Esophagus (tissue), 2 donors: Measurements from ENCODE around the gene TEX12. TPM values are rescaled to one million over a fixed set of nuclear protein-coding genes. Genes with fewer than 3 reads are reported as not detected.
"Not testable (repeated sequence)": the region's sequence is repeated elsewhere in the genome, so short reads cannot be mapped to it uniquely, and the experiment has no call there.

Experiments
- H3K27ac ChIP-seq, 2 donors: one replicate each; pipeline ENCODE4 v1.5.1; 2013; ENCODE audit warnings: low read depth in 2 of 2, mild to moderate bottlenecking in 2 of 2, inconsistent platforms in 1 of 2, low read length in 1 of 2, moderate library complexity in 1 of 2
- H3K27me3 ChIP-seq, 2 donors: one replicate each; pipeline ENCODE4 v1.6.1; 2013; ENCODE audit warnings: low read length in 2 of 2, control low read depth in 1 of 2, mild to moderate bottlenecking in 1 of 2; ENCODE audit not compliant: insufficient read depth in 2 of 2, control insufficient read depth in 1 of 2
- H3K36me3 ChIP-seq, 2 donors: one replicate each; pipeline ENCODE4 v1.6.1; 2013; ENCODE audit warnings: low read length in 1 of 2; ENCODE audit not compliant: control insufficient read depth in 2 of 2, insufficient read depth in 2 of 2
- H3K4me1 ChIP-seq, 2 donors: one replicate each; pipeline ENCODE4 v1.6.1; 2013; ENCODE audit warnings: low read length in 1 of 2; ENCODE audit not compliant: control insufficient read depth in 2 of 2, insufficient read depth in 2 of 2
- H3K4me3 ChIP-seq, 2 donors: one replicate each; pipeline ENCODE4 v1.5.1; 2013; ENCODE audit warnings: low read length in 2 of 2, mild to moderate bottlenecking in 2 of 2, low read depth in 1 of 2, moderate library complexity in 1 of 2
- H3K9me3 ChIP-seq, 2 donors: one replicate each; pipeline ENCODE4 v1.6.1; 2013; ENCODE audit warnings: mild to moderate bottlenecking in 2 of 2, low read depth in 1 of 2, low read length in 1 of 2, moderate library complexity in 1 of 2; ENCODE audit not compliant: control insufficient read depth in 2 of 2, insufficient read depth in 1 of 2
- WGBS, 2 donors: extraction: QIAGEN DNeasy Blood & Tissue Kit; methylation state at CpG; one replicate each; pipeline ENCODE4 v1.1.7; 2013; 5-methylcytosine and 5-hydroxymethylcytosine counted together
- polyA plus RNA-seq, 2 donors: library from polyadenylated mRNA; stranded (reverse); fragments of 200-250 nt; gene quantifications; one replicate each; pipeline ENCODE4 v1.2.3, GENCODE V29; 2013
- donor health status: healthy with polysubstance abuse.
- donor health status: Bipolar disorder and iron deficiency.

The TEX12 gene
- polyA plus RNA-seq, 2 donors = 0.11 to 0.12 TPM

GRCh38 chr11:112143597-112143996 is 23.6 kb upstream of the TEX12 start:
- H3K27me3 ChIP-seq = no peaks in the 10 kb centered on the region
- H3K4me3 ChIP-seq = no peak overlapping the region
- peaks cover 0 to 2% of the 10 kb centered on the region in 2 donors for H3K9me3 ChIP-seq
- no peaks in the 10 kb centered on the region for H3K36me3 ChIP-seq
- 90 to 92% methylated on average over 3 of the region's 3 CpGs for WGBS, 2 donors
- no peak overlapping the region for H3K27ac ChIP-seq
- H3K4me1 ChIP-seq = no peaks in the 10 kb centered on the region

DNA sequence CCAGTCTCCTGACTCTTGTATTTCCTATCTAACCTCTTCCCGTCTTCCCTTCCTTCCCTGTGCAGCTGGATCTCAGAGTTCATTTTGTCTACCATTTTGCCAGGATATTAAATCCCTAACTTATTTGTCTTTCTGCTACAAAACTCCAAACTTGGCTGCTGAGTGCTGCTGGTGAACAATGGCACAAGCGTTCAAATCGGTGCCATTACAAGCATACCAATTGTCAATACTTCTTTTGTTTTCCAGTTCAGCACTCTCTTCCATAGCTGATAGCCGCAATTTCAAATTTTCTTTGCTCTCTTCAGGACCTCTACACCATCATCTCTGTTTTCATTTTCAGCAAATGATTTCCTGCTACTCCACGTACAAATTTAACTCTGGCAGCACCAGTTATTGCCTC is 16.7 kb upstream of the TEX12 start:
- H3K36me3 ChIP-seq = peaks cover 2 to 3% of the 10 kb centered on the region in 2 donors
- no peak overlapping the region for H3K4me3 ChIP-seq
- H3K27ac ChIP-seq = no peak overlapping the region
- H3K9me3 ChIP-seq = no peaks in the 10 kb centered on the region
- WGBS, 2 donors = 79 to 85% methylated on average over 5 of the region's 5 CpGs
- H3K4me1 ChIP-seq = no peaks in the 10 kb centered on the region
- H3K27me3 ChIP-seq = no peaks in the 10 kb centered on the region

DNA sequence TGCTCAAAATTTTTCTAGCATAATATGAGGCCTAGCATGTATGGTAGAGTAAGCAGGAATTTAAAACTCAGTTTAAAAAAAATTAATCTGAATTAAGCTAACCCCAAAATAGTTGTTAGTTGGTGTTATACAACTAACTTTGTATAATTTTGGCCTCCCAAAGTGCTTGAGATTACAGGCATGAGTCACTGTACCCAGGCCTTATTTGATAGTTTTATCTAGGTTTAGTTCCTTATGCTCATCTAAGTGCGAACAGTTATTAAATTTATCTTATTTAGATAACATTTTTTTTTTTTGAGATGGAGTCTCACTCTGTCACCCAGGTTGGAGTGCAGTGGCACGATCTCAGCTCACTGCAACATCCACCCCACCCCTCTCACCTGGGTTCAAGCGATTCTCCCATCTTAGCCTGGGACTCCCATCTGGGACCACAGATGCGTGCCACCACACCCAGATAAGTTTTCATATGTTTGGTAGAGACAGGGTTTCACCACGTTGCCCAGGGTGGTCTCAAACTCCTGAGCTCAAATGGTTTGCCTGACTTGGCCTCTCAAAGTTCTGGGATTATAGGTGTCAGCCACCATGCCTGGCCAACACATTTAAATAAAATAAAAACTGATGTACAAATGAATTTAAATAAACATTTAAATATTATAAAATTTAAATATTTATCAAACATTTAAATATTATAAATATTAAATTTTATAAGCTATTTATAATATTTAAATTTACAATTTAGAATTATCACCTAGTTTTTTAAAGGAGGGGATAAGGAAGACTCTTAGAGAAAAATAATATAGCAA is 10.8 kb upstream of the TEX12 start:
- no peak overlapping the region for H3K27ac ChIP-seq
- 84 to 88% methylated on average over 5 of the region's 5 CpGs for WGBS, 2 donors

DNA sequence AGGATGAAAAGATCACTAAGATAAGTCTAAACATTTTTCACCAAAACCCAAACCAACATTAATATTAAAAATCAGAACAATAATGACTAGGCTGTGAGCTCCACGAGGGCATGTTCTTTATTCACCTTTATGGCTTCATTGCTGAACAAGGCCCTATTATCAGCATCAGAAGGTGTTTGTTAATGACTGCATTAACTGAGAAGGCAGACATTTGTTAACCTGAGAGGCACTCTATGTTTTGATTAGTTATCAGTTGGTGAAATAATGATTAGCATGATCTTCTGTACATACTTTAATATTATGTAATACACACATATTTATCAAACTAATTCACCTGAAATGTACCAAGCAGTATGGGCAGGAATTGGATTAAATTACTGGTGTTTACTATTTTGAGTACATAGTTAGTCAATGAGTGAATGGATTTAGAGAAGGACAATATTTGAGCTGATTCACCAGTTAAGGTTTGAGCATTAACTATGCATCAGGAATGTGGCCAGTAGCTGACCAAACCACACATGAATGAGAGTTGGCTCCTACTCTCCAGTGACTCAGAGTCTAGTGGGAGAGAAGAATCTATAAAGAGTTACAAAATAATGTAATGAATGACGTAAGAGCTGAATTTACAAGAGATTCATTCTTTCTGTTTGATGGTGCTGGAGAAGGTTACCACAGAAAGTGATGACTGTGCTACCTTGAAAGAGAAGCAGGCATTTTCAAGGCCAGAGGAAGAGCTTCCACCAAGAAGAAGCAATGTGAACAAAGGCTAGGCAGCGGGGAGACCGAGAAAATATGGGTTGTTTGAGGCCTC is 10.0 kb upstream of the TEX12 start:
- 70 to 71% methylated on average over 4 of the region's 4 CpGs for WGBS, 2 donors
- Histone ChIP-seq H3K36me3 (peaks cover 2 to 3% of the 10 kb centered on the region in 2 donors), H3K4me1 (peaks cover 0 to 2% of the 10 kb centered on the region in 2 donors), H3K27ac (peak overlapping the region; percentile 40 to 63), H3K4me3 (no peak overlapping the region), H3K27me3 (no peaks in the 10 kb centered on the region), H3K9me3 (no peaks in the 10 kb centered on the region)

More for the DNA sequence above, 10.8 kb upstream of the TEX12 start:
- Histone ChIP-seq H3K36me3 (peaks cover 2 to 3% of the 10 kb centered on the region in 2 donors), H3K27me3 (no peaks in the 10 kb centered on the region), H3K9me3 (no peaks in the 10 kb centered on the region), H3K4me3 (no peak overlapping the region), H3K4me1 (no peaks in the 10 kb centered on the region)

- Histone ChIP-seq H3K27ac (peak overlapping the region in 1 of 2 donors; percentile 55), H3K36me3 (no peaks in the 10 kb centered on the region), H3K27me3 (no peaks in the 10 kb centered on the region), H3K4me1 (peaks cover 0 to 2% of the 10 kb centered on the region in 2 donors), H3K9me3 (no peaks in the 10 kb centered on the region), H3K4me3 (peak overlapping the region in 1 of 2 donors; percentile 35)
- WGBS, 2 donors = 75 to 79% methylated on average over 7 of the region's 7 CpGs
These were observed 7.8 kb upstream of the TEX12 start for GRCh38 chr11:112159098-112160065.

GRCh38 chr11:112160091-112160848 is 6.9 kb upstream of the TEX12 start:
- H3K36me3 ChIP-seq = no peaks in the 10 kb centered on the region
- peak overlapping the region in 1 of 2 donors; percentile 31 for H3K4me3 ChIP-seq
- H3K27me3 ChIP-seq = no peaks in the 10 kb centered on the region
- H3K4me1 ChIP-seq = peaks cover 0 to 2% of the 10 kb centered on the region in 2 donors
- H3K27ac ChIP-seq = no peak overlapping the region
- no peaks in the 10 kb centered on the region for H3K9me3 ChIP-seq
- WGBS, 2 donors = 39 to 69% methylated on average over 2 of the region's 2 CpGs

DNA sequence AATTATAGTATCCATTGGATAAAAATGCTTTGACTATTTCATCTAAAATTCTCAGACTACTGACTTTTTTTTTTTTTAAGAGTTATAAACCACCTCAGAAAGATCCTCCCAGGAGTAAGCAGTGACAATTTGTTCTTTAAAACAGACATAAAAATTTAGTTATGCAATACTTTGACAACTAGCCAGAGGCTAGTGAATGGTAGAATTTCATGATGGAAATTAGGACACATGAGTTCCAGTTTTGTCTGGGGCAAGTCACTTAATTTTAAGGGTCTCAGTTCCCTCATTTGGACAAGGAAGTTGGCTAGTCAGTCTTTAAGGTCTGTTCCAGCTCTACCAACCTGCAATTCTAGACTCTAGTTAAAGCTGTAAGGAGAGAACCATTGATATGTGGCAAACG is 6.2 kb upstream of the TEX12 start:
- 35 to 45% methylated on average over 1 of the region's 1 CpG for WGBS, 2 donors
- no peak overlapping the region for H3K27ac ChIP-seq
- H3K4me1 ChIP-seq = peaks cover 0 to 2% of the 10 kb centered on the region in 2 donors

DNA sequence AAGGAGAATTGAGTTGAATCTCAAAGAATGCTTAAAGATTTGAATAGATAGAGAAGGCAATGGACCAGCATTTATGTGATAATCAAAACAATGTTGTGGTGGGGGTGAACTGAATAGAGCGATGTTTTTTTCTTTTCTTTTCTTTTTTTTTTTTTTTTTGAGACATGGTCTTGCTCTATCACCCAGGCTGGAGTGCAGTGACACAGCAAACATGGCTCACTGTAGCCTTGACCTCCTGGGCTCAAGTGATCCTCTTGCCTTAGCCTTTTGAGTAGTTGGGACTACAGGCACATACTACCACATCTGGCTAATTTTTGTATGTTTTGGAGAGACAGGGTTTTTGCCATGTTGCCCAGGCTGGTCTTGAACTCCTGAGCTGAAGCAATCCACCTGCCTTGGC is 5.0 kb upstream of the TEX12 start:
- not testable (repeated sequence) for H3K36me3 ChIP-seq, H3K4me1 ChIP-seq, H3K27me3 ChIP-seq, H3K9me3 ChIP-seq
- Histone ChIP-seq H3K27ac (peak overlapping the region; percentile 71 to 93), H3K4me3 (peak overlapping the region; percentile 34 to 69)
- WGBS, 2 donors = 93 to 94% methylated on average over 1 of the region's 1 CpG

More for the DNA sequence above, 6.2 kb upstream of the TEX12 start:
- Histone ChIP-seq H3K4me3 (peak overlapping the region in 1 of 2 donors; percentile 27), H3K9me3 (no peaks in the 10 kb centered on the region), H3K27me3 (no peaks in the 10 kb centered on the region), H3K36me3 (no peaks in the 10 kb centered on the region)
